Fibroblast of lung (primary cell): Measurements from ENCODE around the gene CMC2. TPM values are rescaled to one million over a fixed set of nuclear protein-coding genes. Genes with fewer than 3 reads are reported as not detected.

Source experiments
- DNase-seq, 2 donors: peaks; one replicate each; pipeline versions ENCODE4 v3.0.0 to v3.0.0-alpha.2; 2010; ENCODE audit warnings: low read depth in 2 of 2
- H2AFZ ChIP-seq: 2 replicates; pipeline ENCODE4 v1.5.1; 2012; ENCODE audit warnings: low read length, control low read depth, inconsistent platforms
- H3K27ac ChIP-seq: 2 replicates; pipeline ENCODE4 v1.5.1; 2011; ENCODE audit warnings: low read length, control low read depth; ENCODE audit not compliant: insufficient read depth
- H3K27me3 ChIP-seq: 2 replicates; pipeline ENCODE4 v1.5.1; 2011; ENCODE audit warnings: mild to moderate bottlenecking, low read length; ENCODE audit not compliant: control insufficient read depth, insufficient read depth
- H3K36me3 ChIP-seq: 2 replicates; pipeline ENCODE4 v1.5.1; 2011; ENCODE audit warnings: low read length; ENCODE audit not compliant: control insufficient read depth, insufficient read depth
- H3K4me1 ChIP-seq: 2 replicates; pipeline ENCODE4 v1.5.1; 2011; ENCODE audit warnings: low read length; ENCODE audit not compliant: control insufficient read depth, insufficient read depth; ENCODE audit errors: extremely low read depth
- H3K4me2 ChIP-seq: 2 replicates; pipeline ENCODE4 v1.5.1; 2011; ENCODE audit warnings: low read length, control low read depth; ENCODE audit not compliant: insufficient read depth; ENCODE audit errors: extremely low read depth
- H3K4me3 ChIP-seq, 4 experiments: fragments of 200-600 bp in 1 of 4; sonication (generic) in 1 of 4; replicated peaks in 1 of 4; 2 replicates each; pipeline ENCODE4 v1.5.1; 2011 to 2016; ENCODE audit warnings: low read length in 4 of 4, low read depth in 3 of 4, mild to moderate bottlenecking in 3 of 4, control low read depth in 2 of 4, inconsistent platforms in 1 of 4, mixed read lengths in 1 of 4; ENCODE audit not compliant: insufficient read depth in 1 of 4; ENCODE audit errors: control extremely low read depth in 1 of 4
- H3K79me2 ChIP-seq: 2 replicates; pipeline ENCODE4 v1.5.1; 2012; ENCODE audit warnings: mild to moderate bottlenecking, low read length, inconsistent platforms; ENCODE audit not compliant: control insufficient read depth, insufficient read depth
- H3K9ac ChIP-seq: 2 replicates; pipeline ENCODE4 v1.5.1; 2011; ENCODE audit warnings: mild to moderate bottlenecking, low read length, control low read depth; ENCODE audit not compliant: insufficient read depth
- H3K9me3 ChIP-seq: 2 replicates; pipeline ENCODE4 v1.5.1; 2012; ENCODE audit warnings: low read depth, low read length; ENCODE audit not compliant: control insufficient read depth, insufficient read depth
- H4K20me1 ChIP-seq: 2 replicates; pipeline ENCODE4 v1.5.1; 2011; ENCODE audit warnings: low read length; ENCODE audit not compliant: control insufficient read depth, insufficient read depth; ENCODE audit errors: extremely low read depth
- CTCF ChIP-seq, 2 donors: IDR thresholded peaks in 1 of 2; conservative IDR thresholded peaks in 1 of 2; 1 replicate in 1 of 2; 2 replicates in 1 of 2; pipeline ENCODE4 v1.5.1; 2011 to 2012; ENCODE audit warnings: low read length in 2 of 2, control low read depth in 1 of 2, inconsistent platforms in 1 of 2, low read depth in 1 of 2, mild to moderate bottlenecking in 1 of 2
- EZH2 ChIP-seq: IDR thresholded peaks from 2 replicates; pipeline ENCODE4 v1.5.1; 2012; ENCODE audit warnings: low read length, control low read depth, mild to moderate bottlenecking; ENCODE audit errors: missing control alignments
- polyA plus RNA-seq, 2 donors: library from polyadenylated mRNA; depleted of rRNA in 1 of 2; stranded (reverse) in 1 of 2; unstranded in 1 of 2; fragments of >200 nt; gene quantifications; 2 replicates each; pipeline ENCODE4 v1.2.1, GENCODE V29; 2011 to 2012; ENCODE audit warnings: missing spikeins in 1 of 2
- total RNA-seq: library from RNA; depleted of rRNA; stranded (reverse); fragments of >200 nt; gene quantifications from 2 replicates; pipeline ENCODE4 v1.2.1, GENCODE V29; 2014

The CMC2 gene
- total and polyA plus RNA-seq, 2 donors (not counting 1 experiment from before 2014, with no cell fraction given): 70.5 to 77.3 TPM

- TF ChIP-seq EZH2 (no peak), CTCF (conservative IDR thresholded peaks at IDR 0.05 in 1 of 2, IDR thresholded peaks at IDR 0.05 in 1 of 2; ENCODE audit: low read depth in 1 of 2, low read length in 2 of 2) (peak; percentile 64 to 67)
- Histone ChIP-seq H3K9me3 (no peaks in the 10 kb centered on the region), H3K4me3 (no peak overlapping the region), H3K4me2 (no peak overlapping the region), H3K36me3 (no peaks in the 10 kb centered on the region), H2AFZ (no peak overlapping the region), H3K4me1 (no peaks in the 10 kb centered on the region), H3K79me2 (no peaks in the 10 kb centered on the region), H3K27me3 (no peaks in the 10 kb centered on the region), H3K9ac (no peak overlapping the region), H3K27ac (no peak overlapping the region), H4K20me1 (no peaks in the 10 kb centered on the region)
- peak; percentile 34 to 39 for DNase-seq
These were observed 82.2 kb downstream of the CMC2 start for GRCh38 chr16:80924372-80924978.

GRCh38 chr16:80923356-80923755 is 83.3 kb downstream of the CMC2 start:
- Histone ChIP-seq H3K79me2 (no peaks in the 10 kb centered on the region), H3K36me3 (no peaks in the 10 kb centered on the region), H3K4me3 (no peak overlapping the region), H3K4me1 (no peaks in the 10 kb centered on the region), H3K27me3 (no peaks in the 10 kb centered on the region), H4K20me1 (no peaks in the 10 kb centered on the region), H3K9ac (no peak overlapping the region), H3K4me2 (no peak overlapping the region), H2AFZ (no peak overlapping the region), H3K9me3 (no peaks in the 10 kb centered on the region), H3K27ac (no peak overlapping the region)
- TF ChIP-seq CTCF (conservative IDR thresholded peaks at IDR 0.05 in 1 of 2, IDR thresholded peaks at IDR 0.05 in 1 of 2; ENCODE audit: low read depth in 1 of 2, low read length in 2 of 2) (no peak), EZH2 (no peak)
- no peak for DNase-seq

Other genes starting within 250 kb of the CMC2 start
- gene CDYL2, start 202.3 kb downstream of the CMC2 start, total RNA-seq: 2.1 and 3.5 TPM in 2 replicates
- gene CDYL2, start 202.3 kb downstream of the CMC2 start, polyA plus RNA-seq: 1.0 and 1.1 TPM in 2 replicates
- gene CENPN, start 329 bp upstream of the CMC2 start, total RNA-seq: 8.7 and 19.5 TPM in 2 replicates
- 33.8 and 86.6 TPM in 2 replicates for gene CENPN, start 329 bp upstream of the CMC2 start, polyA plus RNA-seq
- 52.8 and 56.8 TPM in 2 replicates for gene ATMIN, start 29.0 kb upstream of the CMC2 start, total RNA-seq
- 38.1 and 43.8 TPM in 2 replicates for gene ATMIN, start 29.0 kb upstream of the CMC2 start, polyA plus RNA-seq
- 0.51 TPM in 1 of 2 replicates, not detected in the other for gene C16orf46, start 70.4 kb upstream of the CMC2 start, total RNA-seq
- 0.24 and 0.33 TPM in 2 replicates for gene C16orf46, start 70.4 kb upstream of the CMC2 start, polyA plus RNA-seq
- gene GCSH, start 89.5 kb upstream of the CMC2 start, total RNA-seq: 15.0 and 15.4 TPM in 2 replicates
- gene GCSH, start 89.5 kb upstream of the CMC2 start, polyA plus RNA-seq: 29.9 and 30.3 TPM in 2 replicates
- under 0.01 and 0.26 TPM in 2 replicates for gene BCO1, start 231.8 kb upstream of the CMC2 start, total RNA-seq
- 0.05 and 0.10 TPM in 2 replicates for gene BCO1, start 231.8 kb upstream of the CMC2 start, polyA plus RNA-seq